GM18508 (cell line): ENCODE measurements around the gene TRERF1.

Source experiments
- ATAC-seq: cut with Tn5 transposase; IDR thresholded peaks from one replicate; pipeline ENCODE4 v1.9.1; 2021; ENCODE audit warnings: moderate number of reproducible peaks; ENCODE audit not compliant: insufficient read depth, unreplicated experiment

Gene TRERF1

DNA sequence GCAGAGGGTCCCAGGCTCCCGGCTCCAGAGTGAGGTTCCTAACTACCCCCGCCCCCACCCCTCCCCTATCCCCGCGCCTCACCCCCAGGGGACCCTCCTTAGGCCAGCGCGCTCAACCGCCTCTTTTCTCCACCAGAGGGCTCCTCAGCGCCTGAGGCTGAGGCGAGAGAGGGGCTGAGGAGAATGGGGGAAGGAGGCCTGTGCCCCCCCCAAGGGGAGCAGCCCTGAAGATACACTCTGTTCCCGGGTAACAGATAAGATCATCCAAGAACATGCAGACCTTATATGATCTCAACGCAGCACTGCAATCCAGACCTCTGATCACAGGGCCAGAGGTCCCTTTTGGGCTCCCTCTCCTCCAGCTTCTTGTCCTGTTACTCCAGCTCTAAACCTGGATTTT lies 190.8 kb downstream of the TRERF1 start:
- no peak for ATAC-seq

DNA sequence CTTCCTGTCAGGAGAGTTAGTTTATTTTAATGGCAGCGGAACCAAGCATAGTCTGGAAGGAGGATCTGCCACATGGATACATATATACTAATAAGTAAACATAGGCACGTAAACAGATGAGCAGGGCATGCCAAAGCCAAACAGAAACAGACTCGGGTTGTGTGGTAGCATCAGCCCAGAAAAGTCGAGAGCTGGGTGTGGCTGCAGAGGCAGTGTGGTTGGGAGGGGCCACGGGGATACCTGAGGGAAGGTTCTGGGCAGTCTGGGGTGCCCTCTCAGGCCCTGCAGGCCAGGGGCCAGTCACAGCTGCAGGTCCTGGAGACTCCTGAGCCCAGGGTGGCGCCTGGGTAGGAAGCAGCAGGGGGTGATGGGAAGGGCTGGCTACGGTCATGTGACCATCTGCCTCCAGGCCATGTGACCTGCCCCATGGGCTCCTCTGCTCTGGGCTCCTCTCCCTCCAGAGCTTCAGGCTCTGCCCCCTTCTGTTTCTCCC lies 191.3 kb downstream of the TRERF1 start:
- no peak for ATAC-seq

DNA sequence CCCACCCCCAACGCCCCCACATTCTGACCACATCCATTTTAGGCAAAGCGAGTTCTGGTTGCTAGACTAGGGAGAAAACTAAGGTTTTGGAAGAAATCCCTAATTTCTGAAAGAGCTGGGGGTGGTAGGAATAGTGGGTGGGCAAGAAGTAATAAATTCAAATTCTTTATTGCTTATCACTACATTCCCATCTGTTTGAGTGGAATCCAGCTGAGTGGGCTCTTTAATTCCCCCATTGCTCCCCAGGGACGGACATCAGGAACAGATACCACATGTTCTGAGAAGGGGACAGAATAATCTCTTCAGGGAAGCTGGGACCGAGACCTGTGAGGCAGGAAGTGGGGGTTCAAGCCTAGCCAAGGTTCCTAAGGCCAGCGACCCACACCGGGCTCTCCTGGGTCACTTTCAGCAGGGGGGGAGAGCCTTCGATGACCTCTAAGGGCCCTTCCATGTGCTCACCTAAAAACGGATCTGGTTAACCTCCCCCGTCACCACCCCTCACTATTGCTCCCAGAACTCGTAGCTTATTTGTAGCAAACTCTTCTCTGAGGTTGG lies 191.8 kb downstream of the TRERF1 start:
- ATAC-seq: no peak

DNA sequence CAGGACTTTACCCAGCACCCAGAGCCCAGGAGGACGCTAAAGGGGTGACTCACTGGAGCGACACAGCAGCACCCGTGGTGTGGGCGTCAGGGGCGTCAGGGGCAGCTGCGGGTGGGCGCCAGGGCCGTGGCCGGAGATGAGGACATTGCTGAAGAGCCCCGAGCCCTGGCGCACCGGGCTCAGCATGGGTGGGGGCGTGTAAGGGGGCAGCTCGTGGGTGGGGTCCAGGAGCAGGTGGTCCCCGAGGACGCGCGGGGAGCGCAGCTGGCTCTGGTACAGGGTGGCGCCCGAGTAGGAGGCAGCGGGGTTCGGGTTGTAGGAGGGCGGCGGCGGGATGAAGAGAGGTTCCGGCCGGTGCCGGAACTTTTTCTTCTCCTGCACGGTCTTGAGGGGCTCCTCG lies 192.4 kb downstream of the TRERF1 start:
- no peak for ATAC-seq

DNA sequence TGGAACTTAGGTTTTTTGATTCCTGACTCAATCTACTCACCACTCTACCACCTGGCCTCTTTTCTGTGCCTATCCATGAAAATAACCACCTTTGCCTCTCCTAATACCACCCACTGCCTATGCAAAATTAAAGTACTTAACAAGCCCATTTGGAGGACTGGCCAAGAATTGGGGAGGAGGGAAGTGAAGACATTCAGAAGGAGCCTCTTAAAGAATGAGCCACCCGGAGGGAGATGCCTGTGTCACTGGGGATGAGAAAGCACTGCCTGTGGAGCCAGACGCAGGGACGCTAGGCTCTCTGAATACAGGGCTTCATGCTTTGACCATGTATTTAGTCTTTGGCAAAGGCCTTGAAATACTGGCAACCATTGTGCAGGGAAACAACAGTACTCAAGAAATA lies 194.1 kb downstream of the TRERF1 start:
- ATAC-seq: no peak

DNA sequence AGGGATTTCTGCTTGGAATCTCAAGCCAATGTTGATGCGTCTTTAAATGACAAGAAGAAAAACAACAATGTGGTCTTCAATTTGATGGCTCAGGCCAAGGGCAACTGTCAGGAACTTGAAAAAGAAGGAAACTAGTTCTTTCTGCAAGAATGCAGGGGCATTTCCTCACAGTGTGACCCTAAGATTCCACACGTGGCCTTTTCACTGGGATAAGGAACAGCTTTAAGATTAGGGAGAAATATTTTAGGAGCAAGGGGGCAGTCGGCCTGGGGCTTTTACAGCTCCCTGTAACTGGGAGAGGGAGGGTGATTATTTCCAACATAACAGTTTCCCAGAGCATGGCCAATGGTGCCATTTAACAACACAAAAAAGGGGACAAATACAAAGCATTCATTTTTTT lies 194.7 kb downstream of the TRERF1 start:
- ATAC-seq: no peak

DNA sequence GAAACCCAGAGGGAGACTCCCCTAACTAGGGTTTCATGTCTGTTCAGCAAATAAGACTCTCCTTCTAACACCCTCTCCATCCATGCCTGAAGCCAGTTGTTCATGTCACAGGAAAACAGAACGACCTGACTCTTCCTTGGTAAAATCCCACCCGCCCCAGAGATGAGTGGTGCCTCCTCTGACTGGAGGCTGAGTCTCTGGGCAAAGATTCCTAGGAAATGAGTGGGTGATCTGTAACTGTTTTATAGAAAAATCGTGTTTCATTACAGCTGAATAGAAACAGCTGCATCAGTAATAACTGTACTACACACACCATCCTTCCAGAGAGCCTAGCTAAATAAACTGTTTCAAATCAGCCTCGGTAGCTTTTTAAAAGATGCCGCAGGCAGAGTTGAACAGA lies 196.7 kb downstream of the TRERF1 start:
- ATAC-seq: no peak

DNA sequence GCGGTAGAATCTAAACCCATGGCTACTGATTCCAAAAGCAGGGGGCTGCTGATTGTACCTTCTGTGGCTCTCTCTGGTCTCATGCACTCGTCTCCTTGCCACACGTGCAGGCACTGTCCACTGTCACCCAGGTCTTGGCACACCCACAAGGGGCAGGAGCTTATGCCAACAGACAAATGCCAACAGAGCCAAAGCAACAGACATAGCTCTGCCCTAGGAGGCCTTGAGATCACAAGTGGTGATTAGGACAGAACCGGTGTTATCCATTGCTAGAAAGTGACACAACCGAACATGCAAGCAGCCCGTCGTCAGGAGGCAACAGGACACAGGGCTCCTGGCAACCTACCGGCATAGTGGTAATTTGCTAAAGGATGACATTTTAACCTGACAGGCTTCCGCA lies 197.2 kb downstream of the TRERF1 start:
- no peak for ATAC-seq

DNA sequence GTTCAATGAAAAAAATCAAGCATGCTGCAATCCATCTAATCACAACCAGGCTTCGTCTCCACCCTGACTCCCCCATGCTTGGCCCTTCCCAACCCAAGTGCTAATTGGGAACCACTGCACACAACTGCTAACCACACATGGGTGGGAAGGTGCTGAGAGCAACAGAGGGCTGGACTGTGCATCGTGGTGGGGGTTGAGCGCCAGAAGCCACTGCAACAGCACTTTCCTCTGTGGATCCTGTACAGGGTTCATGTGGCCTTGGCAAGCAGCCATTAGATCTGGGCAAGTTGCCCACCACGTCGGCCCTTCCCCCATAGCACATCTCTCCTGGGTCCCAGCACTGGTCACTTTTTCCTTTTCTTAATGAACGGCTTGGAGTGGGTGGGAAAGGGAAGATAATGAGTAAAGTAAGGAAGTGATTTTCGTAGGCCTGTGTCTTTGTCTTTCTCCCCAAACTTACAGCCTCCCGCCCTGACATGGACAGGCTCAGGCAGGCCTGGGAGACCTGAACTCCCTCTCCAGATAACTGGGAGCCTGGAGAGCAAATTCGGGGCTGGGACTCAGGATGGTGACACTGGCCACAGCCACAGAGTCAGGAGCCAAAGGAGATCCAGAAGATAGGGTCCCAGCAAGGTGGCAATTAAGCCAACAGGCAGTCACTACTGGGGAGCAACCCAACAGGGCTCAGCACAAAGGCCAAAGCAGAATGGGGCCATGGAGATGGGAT lies 199.7 kb downstream of the TRERF1 start:
- no peak for ATAC-seq

DNA sequence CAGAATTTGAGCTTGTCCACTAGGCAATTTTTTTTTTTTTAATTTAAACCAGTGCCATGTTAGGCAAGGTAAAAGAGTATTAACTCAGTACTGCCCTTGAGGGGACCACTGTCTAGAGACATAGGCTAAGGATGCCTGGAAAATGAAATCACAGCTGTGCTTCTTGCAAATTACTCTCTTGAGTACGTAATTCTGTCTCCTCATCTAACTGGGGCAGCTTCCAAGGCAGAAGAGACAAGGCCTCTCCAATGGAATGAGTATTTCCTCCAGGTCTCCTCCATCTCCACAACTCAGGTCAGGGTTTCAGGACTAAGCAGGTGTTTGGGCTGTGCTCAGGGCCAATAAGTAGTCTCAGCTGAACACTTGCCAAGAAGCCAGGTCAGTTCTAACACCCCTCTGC lies 200.2 kb downstream of the TRERF1 start:
- no peak for ATAC-seq

DNA sequence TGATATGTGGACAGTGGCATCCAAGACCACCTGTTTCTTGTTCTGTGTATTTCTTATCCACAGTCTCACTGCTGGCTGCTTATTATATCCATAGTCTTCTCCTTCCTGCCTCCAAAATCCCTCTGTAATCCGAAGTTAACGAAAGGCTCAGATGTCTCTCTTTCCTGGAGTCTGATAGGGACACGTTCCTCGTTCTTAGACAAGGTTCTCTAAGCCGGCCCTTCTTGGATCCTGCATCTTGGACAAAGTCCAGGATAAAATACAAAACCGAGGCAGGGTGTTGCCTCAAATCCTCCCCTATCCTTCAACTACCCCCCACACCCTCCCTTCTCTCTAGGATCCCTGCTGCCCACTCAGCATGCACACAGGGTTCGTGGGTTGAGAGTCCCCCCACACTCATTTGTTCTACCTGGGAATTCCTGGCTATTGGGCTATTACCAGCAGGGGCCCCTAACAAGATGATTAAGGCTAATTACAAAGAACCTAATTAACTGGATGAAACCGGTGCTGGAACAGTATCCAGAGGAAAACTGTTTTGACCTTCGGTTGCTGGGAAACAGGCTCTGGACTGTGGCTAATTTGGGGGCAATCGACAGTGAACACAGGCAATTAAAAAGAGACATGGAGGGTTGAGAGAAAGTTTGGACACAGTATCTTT lies 201.3 kb downstream of the TRERF1 start:
- ATAC-seq: no peak

DNA sequence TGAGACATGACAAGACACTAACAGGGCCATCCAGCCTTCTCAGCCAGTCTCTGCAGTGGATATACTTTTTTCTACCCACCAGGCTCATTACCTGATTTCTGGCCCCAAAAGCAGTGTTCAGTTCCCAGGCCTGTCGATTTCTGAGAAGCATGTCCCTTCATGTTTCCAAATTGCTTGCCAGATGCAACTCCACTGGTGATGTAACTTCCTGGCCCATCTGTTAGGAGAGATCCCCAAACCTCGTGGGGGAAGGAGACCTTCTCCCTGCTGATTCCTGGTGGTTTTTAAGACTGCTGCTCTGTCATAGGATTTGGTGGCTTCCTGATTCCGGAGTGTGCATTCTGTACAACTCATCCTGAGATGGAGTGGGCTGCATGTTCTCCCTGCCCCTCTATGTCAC lies 202.4 kb downstream of the TRERF1 start:
- no peak for ATAC-seq

DNA sequence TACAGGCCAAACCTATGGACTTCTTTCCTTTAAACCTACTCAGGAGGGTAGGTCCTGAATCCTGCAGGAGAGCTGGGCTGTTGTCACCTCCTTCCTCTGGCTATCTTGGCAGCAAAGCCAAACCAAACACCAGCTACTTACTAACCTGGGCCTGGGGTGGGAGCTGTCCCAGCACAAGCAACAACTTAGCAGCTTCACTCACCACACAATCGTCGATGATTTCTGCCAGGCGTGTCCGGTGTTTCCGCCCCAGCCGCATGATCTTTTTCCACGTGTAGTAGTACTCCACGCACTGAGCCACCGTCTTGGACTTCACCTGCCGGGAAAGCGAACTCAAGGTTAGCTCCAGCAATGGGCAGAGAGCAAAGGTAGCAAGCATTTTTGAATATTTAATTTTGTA lies 208.7 kb downstream of the TRERF1 start:
- no peak for ATAC-seq

DNA sequence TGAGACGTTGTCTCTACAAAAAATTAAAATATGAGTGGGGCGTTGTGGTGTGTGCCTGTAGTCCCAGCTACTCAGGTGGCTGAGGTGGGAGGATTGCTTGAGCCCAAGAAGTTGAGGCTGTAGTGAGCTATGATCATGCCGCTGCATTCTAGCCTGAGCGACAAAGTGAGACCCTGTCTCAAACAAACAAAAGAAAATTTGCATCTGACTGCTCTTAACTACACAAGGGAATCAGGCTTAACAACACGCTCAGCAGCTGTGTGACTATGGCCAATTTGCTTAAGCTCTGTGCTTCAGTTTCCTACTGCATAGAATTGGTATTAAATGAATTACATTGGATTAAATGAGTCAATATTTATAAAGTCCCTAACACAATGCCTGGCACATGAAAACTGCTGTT lies 209.8 kb downstream of the TRERF1 start:
- ATAC-seq: no peak

DNA sequence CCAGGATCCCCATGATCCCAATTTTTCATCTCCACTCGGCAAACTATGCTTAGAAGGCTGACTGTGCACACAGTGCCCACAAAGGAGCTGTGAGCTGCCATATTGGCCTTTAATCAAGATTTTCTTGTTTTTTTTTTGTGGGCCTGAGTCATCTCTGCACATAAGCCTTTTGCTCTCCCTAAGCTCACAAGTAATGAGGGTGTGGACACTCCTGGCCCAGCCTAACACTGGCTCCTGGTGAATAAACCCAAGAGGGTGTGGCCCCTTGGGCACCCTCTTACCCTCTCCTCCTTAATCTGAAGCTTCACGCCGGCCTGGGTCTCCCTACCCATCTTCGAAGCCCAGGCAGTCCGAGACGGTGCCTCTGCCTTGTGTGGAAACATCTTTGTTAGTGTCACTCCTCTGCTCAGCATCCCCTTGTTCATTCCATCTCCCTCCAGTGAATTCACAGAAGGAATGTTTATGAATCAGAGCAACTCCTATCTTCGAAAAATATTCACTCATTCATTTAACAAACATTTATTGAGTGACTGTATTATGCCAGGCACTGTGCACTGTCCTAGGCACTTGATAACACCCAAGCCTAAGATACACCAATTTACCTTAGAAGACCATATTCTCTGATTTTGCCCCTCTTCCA lies 211.9 kb downstream of the TRERF1 start:
- ATAC-seq: no peak

DNA sequence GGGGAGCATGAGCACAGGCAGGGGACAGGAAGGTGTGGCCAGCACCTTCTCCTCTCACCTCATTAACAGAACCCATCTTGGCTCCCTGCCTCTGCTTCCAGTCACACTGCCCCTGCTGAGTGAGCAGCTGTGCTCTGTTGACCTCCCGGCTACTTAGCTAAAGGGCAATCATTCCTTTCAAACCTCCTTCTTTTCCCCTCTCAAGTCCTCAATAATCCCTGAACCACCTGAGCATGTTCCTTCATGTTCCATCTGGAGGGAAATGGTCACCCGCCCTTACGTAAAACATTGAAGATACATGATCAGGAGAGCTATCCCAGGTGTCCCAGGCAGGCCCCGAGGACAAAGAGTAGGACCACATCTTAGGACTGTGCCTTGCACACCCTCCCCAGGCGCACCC lies 212.4 kb downstream of the TRERF1 start:
- ATAC-seq: no peak

DNA sequence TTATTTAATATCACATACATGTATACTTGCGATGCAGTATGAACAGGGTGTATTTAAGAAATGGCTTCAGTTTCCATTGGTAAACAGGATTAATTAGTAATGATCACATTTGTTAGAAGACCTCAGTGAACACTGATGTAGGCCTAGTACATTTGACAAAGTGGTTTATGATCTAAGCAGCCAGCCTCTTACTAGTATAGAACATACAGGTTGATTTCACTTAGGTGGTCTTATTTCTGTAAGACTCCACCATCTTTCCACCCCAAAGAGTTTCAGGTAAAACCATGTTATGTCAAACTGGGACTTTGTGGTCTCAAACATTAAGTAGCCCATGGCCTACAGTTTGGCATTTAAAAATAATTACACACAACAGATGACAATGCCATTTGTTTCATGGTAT lies 213.9 kb downstream of the TRERF1 start:
- no peak for ATAC-seq

DNA sequence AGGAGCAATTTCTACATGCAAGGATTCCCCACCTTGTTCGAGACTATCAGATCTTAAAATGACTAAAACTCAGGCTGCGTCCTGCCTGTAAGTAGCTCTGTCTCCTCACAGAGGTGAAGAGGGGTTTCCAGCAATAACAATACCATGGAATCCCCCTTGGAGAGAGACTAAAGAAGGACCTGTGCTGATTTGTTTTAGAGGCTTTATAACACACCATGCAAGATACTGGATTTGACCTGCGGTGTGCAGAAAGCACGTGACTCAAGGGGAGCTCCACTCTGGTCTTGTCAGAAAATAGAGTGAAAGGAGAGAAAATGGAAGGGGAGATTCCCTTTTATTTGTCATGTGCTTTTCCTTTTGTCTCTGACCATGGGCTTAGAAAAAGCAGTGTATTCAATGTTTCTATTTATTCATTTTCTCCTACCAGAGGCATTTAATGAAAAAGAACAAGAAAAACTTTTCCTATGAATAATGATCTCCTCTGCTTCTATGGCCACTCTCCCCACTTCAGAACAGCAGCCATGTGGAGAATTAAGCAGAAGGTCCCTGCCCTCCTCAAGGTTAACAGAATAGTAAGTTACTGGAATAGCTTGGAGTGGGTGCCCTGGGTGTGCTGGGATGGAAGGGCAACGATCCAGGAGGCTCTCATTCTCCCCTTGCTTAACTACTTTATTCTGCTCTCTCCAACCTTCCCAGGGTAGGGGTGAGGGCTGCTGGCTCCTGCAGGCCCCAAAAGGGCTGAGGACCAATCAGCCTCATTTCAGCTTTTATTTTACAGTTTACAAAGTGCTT lies 214.8 kb downstream of the TRERF1 start:
- ATAC-seq: no peak

DNA sequence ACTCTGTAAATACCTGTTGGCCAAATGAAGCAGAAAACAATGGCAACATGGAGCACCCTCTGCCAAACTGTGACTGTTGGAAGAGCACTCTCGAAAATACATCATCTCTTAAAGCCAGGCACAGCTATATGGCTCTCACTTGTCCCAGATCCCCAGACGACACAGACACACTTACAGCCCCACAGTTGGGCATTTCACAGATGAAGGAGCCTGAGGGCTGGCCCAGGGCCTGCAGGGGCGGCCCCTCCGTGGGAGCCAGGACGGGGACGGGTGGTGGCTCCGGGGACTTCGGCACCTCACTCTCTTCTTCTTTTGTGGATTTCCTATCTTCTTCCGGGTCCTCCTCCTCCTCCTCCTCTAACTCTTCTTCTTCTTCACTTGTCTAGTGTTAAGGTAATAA lies 215.7 kb downstream of the TRERF1 start:
- ATAC-seq: no peak

DNA sequence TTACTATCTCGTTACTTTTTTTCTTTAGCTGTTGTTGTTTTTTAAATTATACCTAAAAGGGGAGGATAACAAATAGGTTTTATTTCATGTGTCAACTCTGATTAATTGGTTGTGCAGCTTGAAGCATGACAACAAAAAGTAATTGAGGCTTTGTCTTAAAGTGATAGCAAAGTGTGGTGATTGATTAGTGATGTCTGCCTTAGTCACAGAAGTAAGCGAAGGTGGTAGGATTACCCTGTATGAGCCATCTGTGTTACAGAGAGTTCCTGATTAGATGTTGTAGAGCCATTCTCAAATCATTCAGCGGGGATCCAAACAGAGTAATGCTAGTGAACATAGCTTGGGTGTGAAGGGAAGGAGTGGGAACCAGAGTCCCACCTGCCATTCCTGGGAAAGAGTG lies 219.7 kb downstream of the TRERF1 start:
- no peak for ATAC-seq
